GM21786 (cell line): Measurements from ENCODE around the gene ACAN.

ENCODE experiments used
- ATAC-seq: cut with Tn5 transposase; IDR thresholded peaks from one replicate; pipeline ENCODE4 v1.9.1; 2021; ENCODE audit not compliant: unreplicated experiment

ACAN gene

GRCh38 chr15:88918738-88919137 lies 115.5 kb downstream of the ACAN start:
- ATAC-seq = peak; percentile 46

DNA sequence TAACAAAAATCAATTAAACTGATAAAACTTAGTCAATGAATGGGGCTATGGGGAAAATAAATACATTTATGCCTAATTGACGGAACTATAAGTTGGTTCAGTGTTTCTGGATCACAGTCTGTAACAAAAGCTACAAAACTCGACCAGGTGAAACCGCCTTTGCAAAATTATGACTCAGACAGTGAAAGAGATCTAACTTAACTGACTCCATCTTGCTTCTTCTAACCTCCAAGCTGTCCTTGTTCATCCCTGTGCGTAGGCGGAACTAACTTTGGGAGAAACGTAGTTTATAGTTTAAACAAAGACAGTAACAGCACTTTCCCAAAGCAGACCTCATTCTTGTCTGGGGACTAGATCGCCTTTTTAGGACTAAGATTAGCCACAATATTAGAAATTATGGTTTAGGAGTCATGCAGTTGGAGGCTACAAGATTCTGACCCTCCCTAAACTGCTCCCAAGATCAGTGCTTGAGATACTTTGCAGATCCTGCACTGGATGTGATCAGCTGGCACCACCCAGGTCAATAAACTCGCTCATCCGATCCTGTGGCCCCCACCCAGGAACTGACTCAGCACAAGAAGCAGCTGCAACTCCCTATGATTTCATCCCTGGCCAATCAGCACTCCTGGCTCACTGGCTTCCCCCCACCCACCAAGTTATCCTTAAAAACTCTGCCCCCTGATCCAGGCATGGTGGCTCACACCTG lies 117.1 kb downstream of the ACAN start:
- ATAC-seq = no peak

DNA sequence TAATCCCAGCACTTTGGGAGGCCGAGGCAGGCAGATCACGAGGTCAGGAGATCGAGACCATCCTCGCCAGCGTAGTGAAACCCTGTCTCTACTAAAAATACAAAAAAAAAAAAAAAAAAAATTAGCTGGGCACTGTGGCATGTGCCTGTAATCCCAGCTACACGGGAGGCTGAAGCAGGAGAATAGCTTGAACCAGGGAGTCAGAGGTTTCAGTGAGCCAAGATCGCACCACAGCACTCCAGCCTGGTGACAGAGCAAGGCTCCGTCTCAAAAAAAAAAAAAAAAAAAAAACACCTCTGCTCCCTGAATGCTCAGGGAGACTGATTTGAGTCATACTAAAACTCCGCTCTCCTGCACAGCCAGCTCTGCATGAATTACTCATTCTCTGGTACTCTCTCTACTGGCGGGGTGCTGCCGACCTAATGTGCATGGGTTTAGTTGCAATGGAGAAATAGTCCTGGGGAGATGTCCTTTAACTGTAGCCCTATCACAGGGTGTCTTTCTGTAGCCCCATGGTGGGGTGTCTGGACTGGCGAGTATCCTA lies 117.7 kb downstream of the ACAN start:
- peak; percentile 88 for ATAC-seq
